Caki2 (cell line): ENCODE results near the gene ATXN7L2. TPM values are rescaled to one million over a fixed set of nuclear protein-coding genes. Genes with fewer than 3 reads are reported as not detected.

Experiments used
- DNase-seq: peaks from one replicate; pipeline ENCODE4 v3.0.0-alpha.2; 2015; ENCODE audit warnings: low read depth
- in situ Hi-C: cut with HindIII; loops from 2 replicates; pipeline ENCODE4 v1.10.0; 2016; ENCODE audit warnings: low sequenced_read_pairs, low pct_unique_long_range_greater_than_20kb, mixed read lengths
- total RNA-seq: library from RNA; depleted of rRNA; stranded (reverse); fragments of >200 nt; shearing (Covaris generic); gene quantifications from 2 replicates; pipeline ENCODE4 v1.2.3, GENCODE V29; 2014; ENCODE audit warnings: low replicate concordance

ATXN7L2 gene
- total RNA-seq, 1 experiment from 2014 or later = 1.5 TPM

GRCh38 chr1:109491372-109491771 is 7.7 kb downstream of the ATXN7L2 start:
- in situ Hi-C loops = no loop called here

GRCh38 chr1:109492779-109493178 is 9.1 kb downstream of the ATXN7L2 start:
- DNase-seq = no peak
- in situ Hi-C loops = no loop called here

More at GRCh38 chr1:109491372-109491771, 7.7 kb downstream of the ATXN7L2 start:
- no peak for DNase-seq

GRCh38 chr1:109493227-109493626 is 9.5 kb downstream of the ATXN7L2 start:
- in situ Hi-C loops = no loop called here
- no peak for DNase-seq

- peak; percentile 86 for DNase-seq
- in situ Hi-C loops = no loop called here
Observed at GRCh38 chr1:109493805-109494539, 10.3 kb downstream of the ATXN7L2 start, which contains the start of gene CYB561D1. TSS of gene CYB561D1 (plus strand) at chr1:109494094. CDS start at chr1:109494140, 46 bp downstream.

- no peak for DNase-seq
- in situ Hi-C loops = no loop called here
Observed at GRCh38 chr1:109495738-109496137, 12.0 kb downstream of the ATXN7L2 start.

- no peak for DNase-seq
- in situ Hi-C loops = no loop called here
Observed at GRCh38 chr1:109497449-109498160, 13.9 kb downstream of the ATXN7L2 start.

- DNase-seq = no peak
- in situ Hi-C loops = no loop called here
Observed at GRCh38 chr1:109498161-109498801, 14.6 kb downstream of the ATXN7L2 start.

- no peak for DNase-seq
- in situ Hi-C loops = no loop called here
Observed at GRCh38 chr1:109499081-109499480, 15.4 kb downstream of the ATXN7L2 start.

- in situ Hi-C loops = no loop called here
Observed at GRCh38 chr1:109499661-109500536, 16.2 kb downstream of the ATXN7L2 start.

GRCh38 chr1:109500941-109501381 is 17.3 kb downstream of the ATXN7L2 start:
- no peak for DNase-seq
- in situ Hi-C loops = no loop called here

More at GRCh38 chr1:109499661-109500536, 16.2 kb downstream of the ATXN7L2 start:
- DNase-seq = peak; percentile 70

GRCh38 chr1:109501644-109502363 is 18.1 kb downstream of the ATXN7L2 start:
- DNase-seq = no peak
- in situ Hi-C loops = no loop called here

- DNase-seq = no peak
- in situ Hi-C loops = no loop called here
Observed at GRCh38 chr1:109502364-109502851, 18.7 kb downstream of the ATXN7L2 start.

- in situ Hi-C loops = no loop called here
- no peak for DNase-seq
Observed at GRCh38 chr1:109503935-109504334, 20.2 kb downstream of the ATXN7L2 start.

GRCh38 chr1:109504974-109505373 is 21.3 kb downstream of the ATXN7L2 start:
- in situ Hi-C loops = no loop called here
- no peak for DNase-seq

GRCh38 chr1:109508001-109508872 is 24.5 kb downstream of the ATXN7L2 start:
- DNase-seq = no peak
- in situ Hi-C loops = no loop called here

- no peak for DNase-seq
- in situ Hi-C loops = no loop called here
Observed at GRCh38 chr1:109508873-109509175, 25.1 kb downstream of the ATXN7L2 start.
